Activated naive CD8-positive, alpha-beta T cell treated with anti-CD3 and anti-CD28 coated beads, Interleukin-2, amount 50 U/mL, for 16 hours (primary cell): ENCODE measurements around the gene SYNPO2.
"Not testable (repeated sequence)": the region's sequence is repeated elsewhere in the genome, so short reads cannot be mapped to it uniquely, and the experiment has no call there.

ENCODE experiments used
- DNase-seq: peaks from one replicate; pipeline ENCODE4 v3.0.0-alpha.2; 2020; ENCODE audit warnings: low read depth, low spot score

Gene SYNPO2

GRCh38 chr4:119067125-119067524 is 178.5 kb downstream of the SYNPO2 start:
- not testable (repeated sequence) for DNase-seq

DNA sequence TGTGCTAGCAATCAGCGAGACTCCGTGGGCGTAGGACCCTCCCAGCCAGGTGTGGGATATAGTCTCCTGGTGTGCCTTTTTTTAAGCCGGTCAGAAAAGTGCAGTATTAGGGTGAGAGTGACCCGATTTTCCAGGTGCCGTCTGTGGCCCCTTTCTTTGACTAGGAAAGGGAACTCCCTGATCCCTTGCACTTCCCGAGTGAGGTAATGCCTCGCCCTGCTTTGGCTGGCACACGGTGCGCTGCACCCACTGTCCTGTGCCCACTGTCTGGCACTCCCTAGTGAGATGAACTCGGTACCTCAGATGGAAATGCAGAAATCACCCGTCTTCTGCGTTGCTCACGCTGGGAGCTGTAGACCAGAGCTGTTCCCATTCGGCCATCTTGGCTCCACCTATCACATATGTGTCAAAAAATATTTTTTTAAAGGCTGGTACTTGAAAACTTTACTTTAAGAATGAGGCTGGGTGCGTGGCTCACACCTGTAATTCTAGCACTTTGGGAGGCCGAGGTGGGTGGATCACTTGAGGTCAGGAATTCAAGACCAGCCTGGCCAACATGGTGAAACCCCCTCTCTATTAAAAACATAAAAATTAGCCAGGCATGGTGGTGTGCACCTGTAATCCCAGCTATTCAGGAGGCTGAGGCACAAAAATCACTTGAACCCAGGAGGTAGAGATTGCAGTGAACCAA is 179.2 kb downstream of the SYNPO2 start:
- not testable (repeated sequence) for DNase-seq

- DNase-seq, result no peak
Observed at GRCh38 chr4:119068529-119068962, 179.9 kb downstream of the SYNPO2 start.

DNA sequence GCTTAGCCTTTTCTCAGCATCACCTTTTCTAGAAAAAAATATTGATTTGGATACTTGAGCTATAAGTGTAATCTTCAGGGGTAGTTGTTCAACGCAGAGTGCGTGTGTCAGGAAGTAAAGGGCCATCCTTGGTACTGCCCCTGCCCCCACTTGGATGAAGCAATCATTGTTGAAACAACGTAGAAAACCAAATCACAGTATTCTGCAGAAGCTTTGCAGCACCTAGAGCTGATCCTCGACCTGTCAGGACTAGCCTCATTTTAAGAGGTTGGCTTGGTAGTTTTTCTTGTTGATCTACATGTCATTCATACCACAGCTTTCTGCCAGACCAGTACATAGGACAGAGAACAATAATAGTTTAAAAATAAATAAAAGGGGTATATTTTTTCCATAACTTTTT is 181.6 kb downstream of the SYNPO2 start:
- DNase-seq, result no peak

GRCh38 chr4:119080721-119081541 is 192.3 kb downstream of the SYNPO2 start:
- DNase-seq, result no peak

GRCh38 chr4:119081542-119081859 is 192.8 kb downstream of the SYNPO2 start:
- DNase-seq, result no peak

GRCh38 chr4:119081943-119082342 is 193.3 kb downstream of the SYNPO2 start:
- no peak for DNase-seq

GRCh38 chr4:119082661-119083060 is 194.0 kb downstream of the SYNPO2 start:
- DNase-seq, result no peak

DNA sequence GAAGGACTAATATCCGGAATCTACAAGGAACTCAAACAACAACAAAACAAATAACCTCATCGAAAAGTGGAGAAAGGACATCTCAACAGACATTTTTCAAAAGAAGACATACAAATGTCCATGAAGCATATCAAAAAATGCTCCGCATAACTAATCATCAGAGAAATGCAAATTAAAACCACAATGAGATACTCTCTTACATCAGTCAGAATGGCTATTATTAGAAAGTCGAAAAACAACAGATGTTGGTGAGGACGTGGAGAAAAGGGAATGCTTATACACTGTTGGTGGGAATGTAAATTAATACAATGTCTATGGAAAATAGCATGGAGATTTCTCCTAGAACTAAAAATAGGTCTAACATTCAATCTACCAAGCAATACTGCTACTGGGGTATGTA is 195.9 kb downstream of the SYNPO2 start:
- no peak for DNase-seq

DNA sequence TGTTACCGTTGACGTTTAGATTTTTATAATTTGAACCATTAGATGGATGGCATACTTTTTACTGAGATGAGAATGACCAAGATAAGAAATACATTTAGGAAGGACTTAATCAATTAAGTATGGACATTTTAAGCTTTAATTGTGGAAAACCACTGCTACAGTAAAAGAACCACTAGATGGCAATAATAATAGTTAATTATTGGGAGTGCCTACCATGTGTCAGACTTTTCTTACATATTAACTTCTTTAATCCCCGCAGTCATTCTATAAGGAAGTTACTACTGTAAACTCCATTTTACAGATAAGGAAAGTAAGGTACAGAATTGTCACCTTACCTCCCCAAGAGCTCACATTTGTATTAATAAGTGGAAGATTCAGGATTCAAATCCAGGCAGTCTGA is 198.5 kb downstream of the SYNPO2 start:
- no peak for DNase-seq

DNA sequence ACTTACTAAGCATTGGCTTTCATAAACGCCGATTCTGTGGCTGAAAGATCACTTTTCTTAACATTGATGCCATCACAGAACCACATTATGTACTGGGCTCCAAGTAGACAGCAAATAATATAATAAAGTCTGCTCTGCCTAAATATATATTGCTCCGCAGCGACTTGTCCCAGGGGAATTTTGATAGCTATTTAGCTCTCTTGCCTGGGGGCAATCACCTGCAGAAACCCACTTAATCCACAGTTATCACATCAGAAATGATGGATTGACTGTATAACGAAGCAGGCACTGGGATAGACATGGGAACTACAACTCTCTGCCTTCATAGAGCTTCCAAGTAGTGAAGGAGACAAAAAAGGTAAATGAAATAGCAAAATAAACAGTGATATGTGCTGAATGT is 199.0 kb downstream of the SYNPO2 start:
- DNase-seq, result no peak

GRCh38 chr4:119093042-119093827 is 204.6 kb downstream of the SYNPO2 start:
- DNase-seq, result no peak

GRCh38 chr4:119097282-119097900 is 208.7 kb downstream of the SYNPO2 start:
- DNase-seq, result no peak

DNA sequence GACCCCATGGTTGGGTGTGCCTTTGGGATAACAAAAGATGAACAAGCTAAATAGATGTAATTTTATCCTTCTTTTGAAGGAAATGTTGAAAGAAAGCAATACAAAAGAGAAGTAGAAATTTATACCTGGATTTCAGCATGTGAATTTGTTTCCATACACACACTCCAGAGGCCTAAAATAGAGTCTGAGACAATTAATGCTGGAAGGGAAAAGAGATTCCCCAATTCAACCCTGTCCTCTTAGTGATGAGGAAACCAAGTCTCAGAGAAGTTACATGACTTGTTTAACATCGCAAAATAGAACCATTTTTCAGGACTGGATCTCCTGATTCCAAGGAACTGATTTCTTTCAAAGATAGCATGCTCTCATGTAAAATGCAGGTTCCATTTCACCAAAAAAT is 209.7 kb downstream of the SYNPO2 start:
- no peak for DNase-seq

GRCh38 chr4:119099227-119099810 is 210.7 kb downstream of the SYNPO2 start:
- DNase-seq, result no peak

DNA sequence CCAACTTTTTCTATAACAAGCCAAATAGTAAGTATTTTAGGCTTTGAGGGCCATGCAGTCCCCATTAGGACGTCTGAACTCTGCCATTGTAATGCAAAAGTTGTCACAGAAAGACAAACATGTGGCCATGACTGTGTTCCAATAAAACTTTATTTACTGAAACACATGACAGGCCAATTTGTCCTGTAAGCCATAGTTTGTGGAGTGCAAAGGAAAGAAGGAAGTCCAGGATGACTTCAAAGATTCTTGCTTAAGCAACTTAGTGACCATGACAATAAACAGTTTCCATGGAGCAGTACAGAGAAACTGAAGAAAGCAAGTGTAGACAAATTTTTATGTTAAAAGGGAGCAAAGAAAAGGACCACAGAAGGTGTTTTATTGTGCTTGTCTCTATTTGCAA is 212.0 kb downstream of the SYNPO2 start:
- no peak for DNase-seq

DNA sequence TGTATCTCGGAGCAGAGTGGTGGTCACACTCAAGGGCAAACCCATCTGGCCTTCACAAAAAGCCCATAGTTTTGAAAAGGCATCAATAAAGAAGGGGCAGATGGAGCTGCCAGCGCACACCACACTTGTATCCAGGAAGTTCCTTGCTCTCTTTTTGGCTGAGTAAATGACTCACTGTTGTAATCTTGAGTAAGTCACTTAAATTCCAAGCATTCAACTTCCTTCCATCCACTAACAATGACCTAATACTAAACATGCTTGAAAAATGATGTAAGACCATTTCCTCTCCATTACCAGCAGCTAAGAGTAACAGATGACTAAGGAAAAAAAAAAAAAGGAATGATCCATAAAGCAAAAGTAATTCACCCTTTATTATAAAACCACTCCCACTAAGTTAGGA is 214.6 kb downstream of the SYNPO2 start:
- no peak for DNase-seq

DNA sequence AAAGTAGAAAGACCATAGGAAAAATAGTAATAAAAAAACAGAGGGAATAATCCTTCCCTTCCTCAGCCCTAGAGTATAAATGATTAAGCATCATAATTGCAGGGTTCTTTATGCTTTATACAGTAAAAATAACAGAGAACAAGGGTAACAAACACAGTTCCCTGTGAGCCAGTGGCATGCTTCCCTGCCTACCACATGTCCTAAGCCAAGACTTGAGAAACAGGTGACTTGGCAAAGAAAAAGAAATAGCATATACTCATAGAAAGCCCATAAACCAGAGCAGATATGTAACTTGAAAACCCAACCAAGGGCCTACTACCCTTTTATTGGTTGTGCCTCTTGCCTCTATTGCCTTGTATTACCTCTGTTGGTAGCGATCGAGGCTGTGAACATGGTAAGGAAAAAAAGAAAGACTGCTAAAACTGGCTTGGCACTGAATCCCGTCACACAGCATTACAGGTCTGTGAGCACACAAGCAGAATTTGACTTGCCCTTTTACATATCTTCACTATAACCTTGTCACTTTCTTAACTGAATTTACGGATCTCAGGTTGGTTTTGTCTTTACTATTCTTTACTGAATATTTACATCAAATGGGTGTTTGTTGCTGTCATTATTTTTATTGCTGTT is 216.1 kb downstream of the SYNPO2 start:
- no peak for DNase-seq

DNA sequence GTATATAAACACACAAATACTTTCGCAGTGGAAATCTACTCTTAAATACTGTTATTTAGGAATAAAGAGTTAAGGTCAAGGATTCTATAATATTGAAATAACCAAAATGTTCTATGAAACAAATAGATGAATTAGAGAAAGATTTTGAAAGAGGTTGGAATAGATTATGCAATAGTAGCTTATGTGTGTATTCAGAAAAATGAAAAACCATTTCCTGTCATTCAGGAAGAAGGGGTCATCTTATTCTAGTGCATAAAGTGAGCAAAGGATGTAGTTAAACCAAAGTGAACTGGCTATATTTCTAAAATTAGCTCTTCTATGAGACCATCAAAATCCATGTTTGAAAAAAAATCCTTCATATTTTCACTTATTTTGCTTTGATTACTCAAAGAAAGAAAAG is 217.0 kb downstream of the SYNPO2 start:
- no peak for DNase-seq

DNA sequence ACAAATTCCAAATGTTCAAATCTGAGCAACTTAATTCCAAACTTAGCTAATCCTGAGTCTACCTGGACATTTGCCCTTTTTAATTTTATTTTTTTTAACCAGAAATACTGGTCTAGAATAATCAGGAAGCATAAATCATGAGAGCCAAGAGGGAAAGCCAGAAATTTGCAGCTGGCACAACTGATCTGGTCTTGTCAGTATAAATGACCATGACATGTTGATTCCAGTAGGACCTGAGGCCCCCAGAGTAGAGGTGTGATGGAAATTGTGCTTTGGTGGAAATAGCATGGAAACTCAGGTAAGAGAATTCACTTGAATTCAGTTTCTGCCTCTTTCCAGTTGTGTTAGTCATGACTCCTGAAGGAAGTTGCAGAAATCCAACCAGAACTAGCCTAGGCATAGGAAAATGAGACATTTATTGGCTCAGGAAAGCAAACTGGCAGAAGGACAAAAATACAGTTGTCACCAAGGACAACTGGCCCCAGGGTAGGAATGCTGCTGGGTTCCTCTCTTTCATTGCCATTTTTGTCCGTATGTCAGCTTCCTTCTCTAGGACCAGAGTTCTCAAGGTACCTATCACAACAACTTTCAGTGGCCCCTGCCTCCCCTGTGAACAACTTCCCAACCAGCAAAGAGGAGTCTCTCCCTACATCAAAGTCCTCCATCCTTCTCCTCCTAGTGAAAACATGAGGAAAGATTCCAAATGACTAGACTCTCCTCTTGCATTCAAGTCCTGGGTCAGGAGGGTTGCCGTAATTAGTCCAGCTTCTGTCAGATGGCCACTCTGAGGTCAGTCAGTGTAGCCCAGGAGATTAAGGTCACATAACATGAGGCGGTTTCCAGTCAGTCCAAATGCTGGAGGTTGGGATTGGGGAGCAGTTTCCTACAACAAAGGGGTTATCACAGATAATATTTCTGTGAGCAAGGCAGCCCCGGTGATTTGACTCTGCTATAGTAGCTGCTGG is 217.7 kb downstream of the SYNPO2 start:
- DNase-seq, result no peak
